Right atrium auricular region (tissue), 2 donors: ENCODE measurements around the gene CDH26. TPM values are rescaled to one million over a fixed set of nuclear protein-coding genes. Genes with fewer than 3 reads are reported as not detected.

Experiments
- DNase-seq: peaks from one replicate; pipeline ENCODE4 v3.0.0-alpha.2; 2019; ENCODE audit warnings: low spot score
- H3K27ac ChIP-seq, 2 donors: fragments of 200-600 bp; sonication (generic); 1 replicate in 1 of 2; 2 replicates in 1 of 2; pipeline ENCODE4 v1.5.1; 2016 to 2019
- H3K27me3 ChIP-seq, 2 donors: fragments of 200-600 bp; sonication (generic); one replicate each; pipeline versions ENCODE4 v1.5.1 to v1.6.0; 2017 to 2019
- H3K36me3 ChIP-seq: fragments of 200-600 bp; sonication (generic); one replicate; pipeline ENCODE4 v1.5.1; 2016
- H3K4me1 ChIP-seq, 2 donors: fragments of 200-600 bp; sonication (generic); one replicate each; pipeline versions ENCODE4 v1.5.1 to v1.6.0; 2017 to 2019
- H3K4me3 ChIP-seq, 2 donors: fragments of 200-600 bp; sonication (generic); 1 replicate in 1 of 2; 2 replicates in 1 of 2; pipeline ENCODE4 v1.5.1; 2017 to 2019; ENCODE audit warnings: mild to moderate bottlenecking in 1 of 2, moderate library complexity in 1 of 2
- H3K9me3 ChIP-seq, 2 donors: fragments of 200-600 bp; sonication (generic); one replicate each; pipeline ENCODE4 v1.5.1; 2019
- total RNA-seq, 2 donors: library from RNA; depleted of rRNA; stranded (reverse); fragments of >200 nt; gene quantifications; one replicate each; pipeline ENCODE4 v1.1.0, GENCODE V29; 2016
- TF ChIP-seq, protein P1 (sequence below), 2 donors: fragments of 200-600 bp; sonication (generic); IDR thresholded peaks; one replicate each; pipeline ENCODE4 v1.5.1; 2019; ENCODE audit warnings: antibody characterized with exemption in 2 of 2

Gene CDH26
- total RNA-seq: 1 to 10 TPM in 1 of 2 donors, under 1 TPM in 1; 0.43 to 1.3 TPM

DNA sequence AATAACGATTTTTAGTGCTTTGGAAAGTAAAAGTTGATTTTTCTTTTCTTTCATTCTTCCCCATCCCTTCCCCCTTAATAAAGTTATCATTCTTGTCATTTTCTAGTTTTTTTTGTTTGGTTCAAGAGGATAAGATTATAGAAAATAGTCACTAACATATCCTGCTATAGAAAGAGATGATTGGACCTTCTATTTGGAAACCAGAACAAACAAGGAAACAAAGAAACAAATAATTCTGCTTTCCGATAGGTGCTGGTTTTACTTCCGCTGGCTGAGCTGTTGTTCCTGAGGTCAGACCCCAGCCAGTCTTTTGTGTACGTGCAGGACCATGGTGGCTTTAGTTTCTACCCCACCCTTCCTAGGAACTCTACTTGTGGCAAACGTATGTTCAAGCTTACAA, at the start of gene CDH26:
Gene CDH26 (plus strand): TSS at position 301 of the 400 bp plus-strand sequence. CDS start 304 bp downstream, outside the sequence.
- no peaks in the 10 kb centered on the region for H3K4me1 ChIP-seq
- H3K4me3 ChIP-seq: no peak within 1 kb of the TSS
- no peaks in the 10 kb centered on the region for H3K27me3 ChIP-seq
- no peaks in the 10 kb centered on the region for H3K36me3 ChIP-seq
- TF ChIP-seq, protein P1, sequence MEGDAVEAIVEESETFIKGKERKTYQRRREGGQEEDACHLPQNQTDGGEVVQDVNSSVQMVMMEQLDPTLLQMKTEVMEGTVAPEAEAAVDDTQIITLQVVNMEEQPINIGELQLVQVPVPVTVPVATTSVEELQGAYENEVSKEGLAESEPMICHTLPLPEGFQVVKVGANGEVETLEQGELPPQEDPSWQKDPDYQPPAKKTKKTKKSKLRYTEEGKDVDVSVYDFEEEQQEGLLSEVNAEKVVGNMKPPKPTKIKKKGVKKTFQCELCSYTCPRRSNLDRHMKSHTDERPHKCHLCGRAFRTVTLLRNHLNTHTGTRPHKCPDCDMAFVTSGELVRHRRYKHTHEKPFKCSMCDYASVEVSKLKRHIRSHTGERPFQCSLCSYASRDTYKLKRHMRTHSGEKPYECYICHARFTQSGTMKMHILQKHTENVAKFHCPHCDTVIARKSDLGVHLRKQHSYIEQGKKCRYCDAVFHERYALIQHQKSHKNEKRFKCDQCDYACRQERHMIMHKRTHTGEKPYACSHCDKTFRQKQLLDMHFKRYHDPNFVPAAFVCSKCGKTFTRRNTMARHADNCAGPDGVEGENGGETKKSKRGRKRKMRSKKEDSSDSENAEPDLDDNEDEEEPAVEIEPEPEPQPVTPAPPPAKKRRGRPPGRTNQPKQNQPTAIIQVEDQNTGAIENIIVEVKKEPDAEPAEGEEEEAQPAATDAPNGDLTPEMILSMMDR (IDR thresholded peaks at IDR 0.05): no peak
- DNase-seq: no peak
- H3K27ac ChIP-seq: no peak within 1 kb of the TSS
- H3K9me3 ChIP-seq: no peaks in the 10 kb centered on the region

DNA sequence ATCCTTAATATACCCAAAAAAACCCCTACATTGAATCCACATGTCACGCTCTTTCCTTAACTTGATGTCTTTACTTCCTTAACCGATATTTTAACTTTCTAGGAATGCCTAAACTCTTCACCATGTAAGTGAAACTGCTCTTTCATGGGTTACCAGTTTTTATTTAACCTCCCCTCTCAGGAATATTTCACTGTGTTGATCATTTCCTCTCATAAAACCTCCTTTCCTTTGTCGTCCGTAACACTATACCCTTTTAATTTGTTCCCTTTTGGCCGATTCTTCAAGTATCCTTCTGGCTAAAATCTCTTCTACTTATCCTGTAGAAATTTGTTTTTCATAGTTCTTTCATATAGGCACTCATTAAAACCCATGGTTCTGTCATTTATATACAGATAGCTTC, 49.4 kb upstream of the CDH26 start:
- no peaks in the 10 kb centered on the region for H3K9me3 ChIP-seq
- TF ChIP-seq, protein P1 (IDR thresholded peaks at IDR 0.05): no peak
- H3K4me3 ChIP-seq: no peak overlapping the region
- DNase-seq: no peak
- no peaks in the 10 kb centered on the region for H3K27me3 ChIP-seq
- no peaks in the 10 kb centered on the region for H3K4me1 ChIP-seq
- no peaks in the 10 kb centered on the region for H3K36me3 ChIP-seq
- no peak overlapping the region for H3K27ac ChIP-seq

DNA sequence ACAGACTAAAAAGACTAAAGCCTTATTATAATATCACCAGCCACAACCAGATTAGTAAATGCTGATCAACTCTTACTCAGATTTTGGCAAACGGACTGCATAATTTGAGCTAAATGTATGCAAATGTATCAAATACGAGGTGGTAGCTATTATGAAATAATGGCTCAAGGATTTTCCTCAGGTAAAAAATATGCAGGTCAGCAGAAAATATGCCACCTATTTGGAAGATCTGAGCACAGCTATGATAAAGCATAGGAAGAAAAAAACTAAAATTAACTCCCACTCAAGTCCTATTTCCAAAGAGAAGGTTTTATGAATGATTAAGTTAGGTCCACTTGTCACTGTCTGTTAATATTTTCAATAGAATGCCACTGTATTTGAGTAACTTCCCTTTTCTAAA, 47.2 kb upstream of the CDH26 start:
- Histone ChIP-seq H3K36me3 (no peaks in the 10 kb centered on the region), H3K4me3 (no peak overlapping the region), H3K4me1 (no peaks in the 10 kb centered on the region), H3K27ac (no peak overlapping the region), H3K27me3 (no peaks in the 10 kb centered on the region), H3K9me3 (no peaks in the 10 kb centered on the region)
- DNase-seq: no peak
- TF ChIP-seq, protein P1 (IDR thresholded peaks at IDR 0.05): no peak

DNA sequence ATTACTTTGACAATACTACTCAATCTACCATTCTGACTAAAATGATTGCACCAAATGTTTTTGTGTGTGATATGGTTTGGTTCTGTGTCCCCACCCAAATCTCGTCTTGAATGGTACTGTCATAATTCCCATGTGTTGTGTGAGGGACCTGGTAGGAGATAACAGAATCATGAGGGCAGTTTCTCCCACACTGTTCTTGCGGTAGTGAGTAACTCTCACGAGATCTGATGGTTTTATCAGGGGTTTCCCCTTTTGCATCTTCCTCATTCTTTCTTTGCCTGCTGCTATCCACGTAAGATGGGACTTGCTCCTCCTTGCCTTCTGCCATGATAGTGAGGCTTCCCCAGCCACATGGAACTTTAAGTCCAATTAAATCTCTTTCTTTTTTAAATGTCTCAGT, 45.6 kb upstream of the CDH26 start:
- no peak for DNase-seq
- Histone ChIP-seq H3K27me3 (no peaks in the 10 kb centered on the region), H3K36me3 (no peaks in the 10 kb centered on the region), H3K9me3 (no peaks in the 10 kb centered on the region), H3K4me3 (no peak overlapping the region), H3K4me1 (no peaks in the 10 kb centered on the region), H3K27ac (no peak overlapping the region)
- TF ChIP-seq, protein P1 (IDR thresholded peaks at IDR 0.05): no peak

DNA sequence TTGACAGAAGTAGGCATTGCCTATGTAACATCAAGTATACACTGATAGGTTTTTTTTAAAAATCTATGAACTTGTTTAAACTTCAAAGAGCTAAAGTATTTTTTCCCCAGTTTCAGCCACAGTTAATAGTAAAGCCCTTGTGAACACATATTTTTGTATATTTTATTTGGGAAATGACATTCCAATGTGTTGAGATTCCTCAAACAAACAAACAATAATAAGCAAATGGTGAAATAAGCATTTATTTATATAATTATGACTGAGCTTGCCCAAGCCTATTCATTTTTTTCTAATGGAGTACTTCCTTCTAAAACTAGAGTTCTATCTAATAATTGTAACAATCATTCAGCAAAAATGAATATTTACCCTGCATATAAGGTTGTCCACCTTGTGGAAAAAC, 37.3 kb upstream of the CDH26 start:
- Histone ChIP-seq H3K27ac (no peak overlapping the region), H3K36me3 (no peaks in the 10 kb centered on the region), H3K9me3 (no peaks in the 10 kb centered on the region), H3K27me3 (no peaks in the 10 kb centered on the region), H3K4me3 (no peak overlapping the region), H3K4me1 (no peaks in the 10 kb centered on the region)
- TF ChIP-seq, protein P1 (IDR thresholded peaks at IDR 0.05): no peak
- no peak for DNase-seq

DNA sequence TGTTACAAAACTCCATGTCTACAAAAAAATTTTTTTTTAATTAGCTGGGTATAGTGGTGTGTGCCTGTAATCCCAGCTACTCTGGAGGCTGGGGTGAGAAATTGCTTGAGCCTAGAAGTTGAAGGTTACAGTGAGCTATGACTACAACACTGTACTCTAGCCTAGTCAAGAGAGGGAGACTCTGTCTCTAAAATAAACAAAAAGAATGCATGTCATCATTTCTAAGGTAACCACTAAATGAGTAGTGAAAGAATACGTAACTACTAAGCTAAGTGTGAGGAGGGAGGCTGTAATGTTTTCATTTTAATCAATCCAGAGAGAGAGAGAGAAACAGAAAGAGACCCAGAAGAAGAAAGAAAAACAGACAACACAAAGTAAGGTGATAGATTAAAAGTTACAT, 34.7 kb upstream of the CDH26 start:
- no peak for DNase-seq
- TF ChIP-seq, protein P1 (IDR thresholded peaks at IDR 0.05): no peak
- Histone ChIP-seq H3K27me3 (no peaks in the 10 kb centered on the region), H3K27ac (no peak overlapping the region), H3K4me3 (no peak overlapping the region), H3K4me1 (no peaks in the 10 kb centered on the region), H3K36me3 (no peaks in the 10 kb centered on the region), H3K9me3 (no peaks in the 10 kb centered on the region)
